HCT116 (cell line): ENCODE measurements around the gene NR2E1. TPM values are rescaled to one million over a fixed set of nuclear protein-coding genes. Genes with fewer than 3 reads are reported as not detected.

Experiments used
- ATAC-seq: fragments of 200-7000 bp; cut with Tn5 transposase; 2 replicates; pipeline ENCODE4 v1.9.1; 2020; ENCODE audit warnings: mild to moderate bottlenecking, moderate library complexity
- BruUV-seq: library from RNA; stranded (reverse); fragments of 400-500 nt; replicated peaks from 2 replicates; lab custom pipeline; 2021; lab: Mats Ljungman, UMichigan
- CTCF ChIA-PET: fragments of 300-600 bp; sonication (Branson Sonifier 250); formaldehyde crosslinking; loops from one replicate; lab custom pipeline; 2021; ENCODE audit warnings: antibody characterized with exemption; lab: Charles Lee
- POLR2A ChIA-PET: fragments of 300-600, 350-600 bp; sonication (Branson Sonifier 250); formaldehyde crosslinking; loops from one replicate; lab custom pipeline; 2021; ENCODE audit warnings: antibody characterized with exemption; lab: Charles Lee
- RAD21 ChIA-PET, 2 experiments: fragments of 300-600 bp; sonication (Branson Sonifier 250); formaldehyde crosslinking; loops; one replicate each; lab custom pipeline; 2023; ENCODE audit warnings: low total read pairs in 2 of 2; ENCODE audit not compliant: uncharacterized antibody in 2 of 2, unreplicated experiment in 2 of 2, low non-redundant PET in 1 of 2; lab: Charles Lee
- DNase-seq: peaks from one replicate; pipeline ENCODE4 v3.0.0-alpha.2; 2010; ENCODE audit warnings: low read depth, low spot score
- H2AFZ ChIP-seq: fragments of 200-600 bp; shearing (Covaris generic), sonication (generic); 2 replicates; pipeline ENCODE4 v1.6.1; 2017; ENCODE audit warnings: low read depth, mixed run types, mixed read lengths, antibody characterized with exemption, low read length; ENCODE audit not compliant: poor library complexity, severe bottlenecking
- H3K27ac ChIP-seq: 2 replicates; pipeline ENCODE4 v1.5.1; 2012; ENCODE audit warnings: low read depth, low read length
- H3K27me3 ChIP-seq: fragments of 200-600 bp; sonication (generic); 2 replicates; pipeline ENCODE4 v1.6.1; 2016; ENCODE audit warnings: mixed run types, low read length, mixed read lengths; ENCODE audit not compliant: insufficient read depth
- H3K36me3 ChIP-seq, 2 experiments: fragments of 200-500 bp in 1 of 2; fragments of 200-600 bp in 1 of 2; sonication (Bioruptor generic) in 1 of 2; sonication (generic) in 1 of 2; 2 replicates each; pipeline versions ENCODE4 v1.5.1 to v1.6.1; 2014 to 2016; ENCODE audit warnings: low read length in 2 of 2, inconsistent platforms in 1 of 2, mixed read lengths in 1 of 2, mixed run types in 1 of 2; ENCODE audit not compliant: insufficient read depth in 2 of 2, control insufficient read depth in 1 of 2
- H3K4me1 ChIP-seq, 2 experiments: fragments of 200-600 bp in 1 of 2; sonication (generic) in 1 of 2; 2 replicates each; pipeline versions ENCODE4 v1.5.1 to v1.6.1; 2012 to 2017; ENCODE audit warnings: low read length in 2 of 2, inconsistent platforms in 1 of 2, mild to moderate bottlenecking in 1 of 2, mixed read lengths in 1 of 2, mixed run types in 1 of 2, moderate library complexity in 1 of 2; ENCODE audit not compliant: insufficient read depth in 2 of 2, control insufficient read depth in 1 of 2
- H3K4me2 ChIP-seq: fragments of 200-600 bp; sonication (generic); 2 replicates; pipeline ENCODE4 v1.6.1; 2017; ENCODE audit warnings: mixed run types, low read length, mixed read lengths
- H3K4me3 ChIP-seq, 2 experiments: fragments of 200-600 bp in 1 of 2; sonication (generic) in 1 of 2; replicated peaks in 1 of 2; 2 replicates each; pipeline ENCODE4 v1.5.1; 2011 to 2016; ENCODE audit warnings: low read length in 2 of 2, control low read depth in 1 of 2, low read depth in 1 of 2, mild to moderate bottlenecking in 1 of 2, mixed read lengths in 1 of 2, mixed run types in 1 of 2
- H3K79me2 ChIP-seq: fragments of 200-600 bp; sonication (generic); 2 replicates; pipeline ENCODE4 v1.6.1; 2017; ENCODE audit warnings: mild to moderate bottlenecking, mixed run types, low read length, moderate library complexity, mixed read lengths; ENCODE audit not compliant: insufficient read depth
- H3K9ac ChIP-seq: fragments of 200-600 bp; sonication (generic); 2 replicates; pipeline ENCODE4 v1.6.1; 2016; ENCODE audit warnings: low read length, mixed read lengths
- H3K9me2 ChIP-seq: fragments of 200-600 bp; sonication (generic), shearing (Covaris generic); 2 replicates; pipeline ENCODE4 v1.6.1; 2017; ENCODE audit warnings: mixed run types, mild to moderate bottlenecking, moderate library complexity; ENCODE audit not compliant: insufficient read depth
- H3K9me3 ChIP-seq, 2 experiments: fragments of 200-500 bp in 1 of 2; fragments of 200-600 bp in 1 of 2; sonication (Bioruptor generic) in 1 of 2; sonication (generic) in 1 of 2; 2 replicates each; pipeline ENCODE4 v1.6.1; 2014 to 2017; ENCODE audit warnings: low read length in 2 of 2, mixed read lengths in 2 of 2, inconsistent platforms in 1 of 2, low read depth in 1 of 2, mild to moderate bottlenecking in 1 of 2, mixed run types in 1 of 2, moderate library complexity in 1 of 2; ENCODE audit not compliant: control insufficient read depth in 1 of 2, insufficient read depth in 1 of 2
- H4K20me1 ChIP-seq: fragments of 200-600 bp; sonication (generic), shearing (Covaris generic); 2 replicates; pipeline ENCODE4 v1.6.1; 2017; ENCODE audit warnings: mixed run types, mild to moderate bottlenecking, moderate library complexity; ENCODE audit not compliant: insufficient read depth
- EGR1 ChIP-seq: IDR thresholded peaks from 2 replicates; pipeline ENCODE4 v1.6.1; 2012; ENCODE audit warnings: low read depth
- EZH2 ChIP-seq: fragments of 200-600 bp; sonication (generic); IDR thresholded peaks from 2 replicates; pipeline ENCODE4 v1.6.1; 2017; ENCODE audit warnings: antibody characterized with exemption, mixed run types
- FOSL1 ChIP-seq: IDR thresholded peaks from 2 replicates; pipeline ENCODE4 v1.6.1; 2012; ENCODE audit warnings: low read depth
- POLR2A ChIP-seq: IDR thresholded peaks from 2 replicates; pipeline ENCODE4 v1.7.0; 2011; ENCODE audit warnings: borderline replicate concordance; ENCODE audit not compliant: insufficient read depth, insufficient read length; ENCODE audit errors: extremely low read depth
- POLR2AphosphoS5 ChIP-seq: IDR thresholded peaks from 2 replicates; pipeline ENCODE4 v1.6.1; 2011; ENCODE audit warnings: mild to moderate bottlenecking, low read depth, low read length, moderate library complexity
- intact Hi-C: fragments of 100-400 bp; cut with micrococcal nuclease; formaldehyde crosslinking; loops from 2 replicates; pipeline ENCODE4 v1.10.0; 2022
- total RNA-seq: library from RNA; stranded (reverse); gene quantifications from one replicate; pipeline ENCODE4 v1.2.1, GENCODE V29; 2021; ENCODE audit not compliant: unreplicated experiment
- TF ChIP-seq, protein P1 (sequence below), 3 experiments: fragments of 200-600 bp in 1 of 3; sonication (generic) in 1 of 3; IDR thresholded peaks in 2 of 3; conservative IDR thresholded peaks in 1 of 3; 2 replicates each; pipeline ENCODE4 v1.5.1; 2012 to 2017; ENCODE audit warnings: low read depth in 2 of 3, low read length in 2 of 3, antibody characterized with exemption in 1 of 3, borderline replicate concordance in 1 of 3, control low read depth in 1 of 3, mild to moderate bottlenecking in 1 of 3, mixed read lengths in 1 of 3, mixed run types in 1 of 3, moderate library complexity in 1 of 3; ENCODE audit not compliant: insufficient read depth in 1 of 3

Gene NR2E1
- total RNA-seq, 1 experiment from 2014 or later, result not detected

DNA sequence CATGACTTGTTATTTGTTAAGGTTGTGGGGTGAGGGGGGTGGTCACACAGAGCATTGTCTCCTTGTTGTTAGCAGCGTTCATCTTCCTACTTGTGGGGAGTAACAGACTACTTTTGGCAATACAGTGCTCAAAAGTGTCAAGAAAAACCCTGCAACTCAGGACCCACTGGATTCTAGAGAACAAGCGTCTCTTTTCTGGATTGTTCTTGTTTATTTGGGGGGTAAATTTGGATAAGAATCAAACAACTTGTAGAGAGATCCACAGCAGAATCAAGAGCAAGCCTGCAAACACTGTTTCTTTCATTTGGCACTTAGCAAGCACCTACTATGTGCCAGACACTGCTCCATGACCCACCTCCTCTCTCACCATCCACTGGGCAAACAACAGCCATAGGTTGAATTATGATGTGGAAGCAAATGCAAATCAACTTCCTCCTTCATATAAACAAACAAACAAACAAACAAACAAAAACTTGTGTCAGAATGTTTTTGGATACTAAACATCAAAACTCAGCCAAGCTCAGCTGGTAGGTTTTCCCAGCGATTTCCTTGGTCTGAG, 4.0 kb upstream of the NR2E1 start:
- no TSS peak for BruUV-seq
- H4K20me1 ChIP-seq, result no peaks in the 10 kb centered on the region
- H3K9ac ChIP-seq, result no peak overlapping the region
- POLR2A ChIA-PET, result no interaction called here
- no peaks in the 10 kb centered on the region for H3K4me1 ChIP-seq
- intact Hi-C loops, result no loop called here
- ATAC-seq, result no peak
- H3K27me3 ChIP-seq, result 0 out of 2 replicates have a peak, but pooled peaks cover 9% of the 10 kb centered on the region
- no peaks in the 10 kb centered on the region for H3K9me3 ChIP-seq
- RAD21 ChIA-PET, result no interaction called here
- no peaks in the 10 kb centered on the region for H3K79me2 ChIP-seq
- TF ChIP-seq EGR1 (no peak), POLR2A (no peak), EZH2 (no peak)
- TF ChIP-seq, all 23 proteins: peak for 0
- no peak for DNase-seq
- no peak overlapping the region for H3K27ac ChIP-seq
- CTCF ChIA-PET, result no interaction called here
- no peaks in the 10 kb centered on the region for H3K36me3 ChIP-seq
- no peak overlapping the region for H3K4me2 ChIP-seq
- H3K9me2 ChIP-seq, result no peaks in the 10 kb centered on the region
- no peak overlapping the region for H2AFZ ChIP-seq
- H3K4me3 ChIP-seq, result no peak overlapping the region

DNA sequence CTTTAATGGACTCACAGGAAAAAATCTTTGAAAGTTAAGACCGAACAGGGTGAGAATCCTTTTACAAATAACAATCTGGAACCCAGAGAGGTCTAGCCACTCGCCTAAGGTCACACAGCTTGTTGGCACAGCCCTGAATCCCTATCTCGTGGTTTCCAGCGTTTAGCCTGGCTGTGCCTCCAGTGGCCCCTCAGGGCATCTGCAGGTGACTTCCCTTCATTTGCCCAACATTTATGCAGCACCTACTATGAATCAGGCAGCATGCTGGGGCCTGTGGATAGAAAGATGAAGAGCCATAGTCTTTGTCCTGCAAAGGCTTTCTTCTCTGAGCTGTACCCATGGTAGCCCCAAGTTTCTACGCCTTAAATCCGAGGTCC, 2.6 kb upstream of the NR2E1 start:
- intact Hi-C loops, result no loop called here
- H3K4me1 ChIP-seq, result no peaks in the 10 kb centered on the region
- no peak overlapping the region for H3K4me3 ChIP-seq
- ChIA-PET CTCF (no interaction called here), RAD21 (no interaction called here), POLR2A (no interaction called here)
- peak; percentile 87 for ATAC-seq
- no peaks in the 10 kb centered on the region for H3K9me3 ChIP-seq
- 0 out of 2 replicates have a peak, but pooled peaks cover 9% of the 10 kb centered on the region for H3K27me3 ChIP-seq
- no peak overlapping the region for H3K27ac ChIP-seq
- BruUV-seq, result no TSS peak
- no peak for TF ChIP-seq FOSL1
- TF ChIP-seq, protein P1, sequence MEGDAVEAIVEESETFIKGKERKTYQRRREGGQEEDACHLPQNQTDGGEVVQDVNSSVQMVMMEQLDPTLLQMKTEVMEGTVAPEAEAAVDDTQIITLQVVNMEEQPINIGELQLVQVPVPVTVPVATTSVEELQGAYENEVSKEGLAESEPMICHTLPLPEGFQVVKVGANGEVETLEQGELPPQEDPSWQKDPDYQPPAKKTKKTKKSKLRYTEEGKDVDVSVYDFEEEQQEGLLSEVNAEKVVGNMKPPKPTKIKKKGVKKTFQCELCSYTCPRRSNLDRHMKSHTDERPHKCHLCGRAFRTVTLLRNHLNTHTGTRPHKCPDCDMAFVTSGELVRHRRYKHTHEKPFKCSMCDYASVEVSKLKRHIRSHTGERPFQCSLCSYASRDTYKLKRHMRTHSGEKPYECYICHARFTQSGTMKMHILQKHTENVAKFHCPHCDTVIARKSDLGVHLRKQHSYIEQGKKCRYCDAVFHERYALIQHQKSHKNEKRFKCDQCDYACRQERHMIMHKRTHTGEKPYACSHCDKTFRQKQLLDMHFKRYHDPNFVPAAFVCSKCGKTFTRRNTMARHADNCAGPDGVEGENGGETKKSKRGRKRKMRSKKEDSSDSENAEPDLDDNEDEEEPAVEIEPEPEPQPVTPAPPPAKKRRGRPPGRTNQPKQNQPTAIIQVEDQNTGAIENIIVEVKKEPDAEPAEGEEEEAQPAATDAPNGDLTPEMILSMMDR (IDR thresholded peaks at IDR 0.05 in 2 of 3, conservative IDR thresholded peaks at IDR 0.05 in 1 of 3; ENCODE audit: borderline replicate concordance in 1 of 3, insufficient read depth in 1 of 3, low read depth in 2 of 3, low read length in 2 of 3), result peak in 2 of 3 experiments; percentile 19 to 37; a peak in 1 of 6 replicates
- TF ChIP-seq POLR2A, result no peak
- TF ChIP-seq POLR2AphosphoS5, result no peak
- TF ChIP-seq, all 23 proteins: peak for 1
- Histone ChIP-seq H3K36me3 (no peaks in the 10 kb centered on the region), H3K79me2 (no peaks in the 10 kb centered on the region), H3K9me2 (no peaks in the 10 kb centered on the region), H4K20me1 (no peaks in the 10 kb centered on the region), H3K9ac (no peak overlapping the region), H3K4me2 (no peak overlapping the region), H2AFZ (no peak overlapping the region)
- peak; percentile 12 for DNase-seq
